Measurements from ENCODE around the gene PNCK.

PNCK gene

DNA sequence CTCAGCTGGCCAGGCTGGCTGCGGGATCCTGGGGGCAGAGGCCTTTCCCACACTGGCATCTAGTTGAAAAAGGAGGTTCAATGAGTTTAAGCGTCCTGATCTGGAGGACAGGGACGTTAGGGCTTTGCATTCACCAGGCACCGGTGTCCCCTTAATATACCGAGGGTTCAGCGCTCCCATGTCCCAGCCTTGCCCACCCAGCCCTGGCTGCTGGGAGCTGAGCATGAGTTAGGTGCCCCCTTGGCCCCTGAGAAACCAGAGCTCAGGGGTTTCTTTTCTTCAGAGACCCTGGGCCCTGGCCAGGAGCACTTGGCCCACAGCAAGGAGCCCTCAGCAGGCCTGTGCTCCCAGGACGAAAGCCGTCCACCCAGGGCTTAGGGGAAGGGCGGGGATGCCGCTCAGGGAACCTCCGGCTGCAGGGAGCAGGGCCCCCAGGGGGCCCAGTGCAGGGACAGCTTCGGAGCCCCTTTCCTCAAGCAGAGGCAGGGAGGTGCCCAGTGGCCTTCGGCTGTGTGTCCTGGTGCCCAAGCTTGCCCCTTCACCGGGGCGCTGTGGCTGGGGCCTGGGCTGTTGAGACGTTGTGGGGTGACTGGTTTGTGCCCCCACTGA, 47.5 kb downstream of the PNCK start:
- no peak for DNase-seq

DNA sequence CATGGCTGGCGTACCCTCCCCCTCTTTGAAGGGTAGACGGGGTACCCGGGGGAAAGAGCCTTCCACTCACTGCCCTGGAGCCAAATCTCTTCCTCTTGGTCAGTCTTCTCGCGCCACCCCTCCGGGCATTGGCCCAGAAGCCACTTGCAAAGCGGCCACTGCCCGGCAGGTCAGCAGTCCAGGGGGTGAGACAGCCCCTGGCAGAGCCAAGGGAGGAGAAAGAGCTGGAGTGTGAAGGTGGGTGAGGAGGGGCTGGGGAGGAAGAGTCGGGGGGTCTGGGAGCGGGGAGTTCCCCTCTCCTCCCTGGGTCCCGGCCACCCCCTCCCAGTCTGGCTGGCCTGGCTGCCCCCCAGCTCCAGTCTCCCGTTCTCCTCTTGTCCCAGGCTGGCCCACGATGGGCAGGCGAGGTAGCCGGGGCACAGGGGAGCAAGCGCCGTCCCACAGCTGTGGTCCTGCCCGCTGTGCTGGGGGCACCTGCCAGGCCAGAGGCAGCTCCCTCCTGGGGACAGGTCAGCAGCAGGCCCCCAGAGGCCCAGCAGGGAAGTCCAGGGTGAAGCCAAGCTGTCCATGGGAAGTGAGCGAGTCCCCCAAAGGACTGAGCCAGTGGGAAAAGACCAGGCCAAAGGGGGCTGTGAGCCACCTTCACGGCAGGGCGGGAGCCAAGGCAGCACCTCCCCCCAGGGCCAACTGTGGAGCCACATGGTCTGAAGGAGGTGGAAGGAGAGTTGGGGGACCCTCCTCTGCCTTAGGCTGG, 48.2 kb downstream of the PNCK start:
- DNase-seq = no peak

DNA sequence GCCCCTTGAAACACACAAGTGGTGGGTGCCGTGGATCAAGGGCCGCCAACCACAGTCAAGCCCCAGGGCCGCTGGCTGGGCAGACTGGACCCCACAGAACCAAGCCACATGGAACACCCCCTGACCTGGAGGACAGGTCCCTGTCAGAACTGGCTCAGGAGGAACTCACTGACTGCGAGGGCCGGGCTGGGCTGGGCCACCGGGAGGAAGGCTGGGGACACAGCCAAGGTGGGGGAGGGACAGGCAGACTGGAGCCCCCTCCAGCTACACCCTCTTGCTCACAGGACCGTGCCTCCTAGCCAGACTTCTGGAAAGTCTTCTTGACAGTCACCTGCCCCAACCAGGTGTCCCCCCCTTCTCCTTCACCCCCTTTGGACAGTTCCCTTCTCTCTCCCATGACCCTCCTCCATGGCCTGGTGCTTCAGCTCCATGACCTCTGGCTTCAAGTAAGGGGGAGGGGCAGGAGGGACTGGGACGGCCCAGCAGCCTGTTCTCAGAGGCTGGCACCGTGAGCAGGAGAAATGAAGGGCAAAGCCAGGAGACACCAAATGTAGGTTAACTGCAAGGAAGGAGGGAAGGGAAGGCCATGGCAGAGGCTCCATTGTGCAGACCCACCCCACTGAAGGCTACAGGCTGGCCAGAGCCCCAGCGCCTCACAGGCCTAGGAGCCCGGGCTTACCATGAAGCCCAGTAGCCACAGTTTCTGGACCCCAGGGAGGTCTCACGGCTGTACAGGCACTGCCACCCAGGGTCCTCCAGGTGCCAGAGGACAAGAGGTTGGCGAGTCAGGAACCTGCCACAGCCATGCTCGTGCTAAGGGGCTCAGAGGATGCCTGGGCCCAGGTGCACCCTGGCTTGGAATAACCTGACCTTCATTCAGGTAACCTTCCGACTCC, 49.2 kb downstream of the PNCK start:
- no peak for DNase-seq

DNA sequence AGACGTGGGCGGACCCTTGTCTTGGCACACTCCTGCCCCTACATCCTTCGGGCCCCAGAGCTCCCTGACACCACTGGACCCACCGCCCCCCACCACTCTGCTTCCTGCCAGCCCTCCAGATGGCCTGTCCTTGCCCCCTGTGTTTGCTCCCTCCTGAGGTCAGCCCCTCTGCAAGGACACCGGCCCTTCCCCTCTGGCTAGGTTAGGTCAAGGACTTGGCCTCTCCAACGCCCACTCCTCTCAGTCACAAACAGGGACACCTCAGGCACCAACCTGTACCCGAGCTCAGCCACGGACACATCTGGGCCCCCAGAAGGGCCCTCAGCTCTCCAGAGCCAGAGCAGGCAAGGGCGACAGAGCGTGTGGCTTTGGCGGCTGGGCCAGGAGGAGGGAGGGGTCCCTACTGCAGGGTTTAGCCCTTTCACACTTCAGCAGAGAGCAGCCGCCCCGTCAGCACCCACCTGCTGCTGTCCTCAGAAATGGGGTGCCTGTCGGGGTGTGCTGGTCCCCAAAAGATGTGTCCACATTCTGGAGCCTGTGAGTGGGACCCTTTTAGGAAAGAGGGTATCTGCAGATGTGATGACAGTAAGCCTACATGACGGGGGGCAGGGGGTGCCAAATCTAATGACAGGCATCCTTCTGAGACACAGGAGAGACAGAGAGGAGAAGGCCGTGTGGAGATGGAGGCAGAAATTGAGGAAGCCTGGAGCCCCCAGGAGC, 50.1 kb downstream of the PNCK start:
- no peak for DNase-seq

DNA sequence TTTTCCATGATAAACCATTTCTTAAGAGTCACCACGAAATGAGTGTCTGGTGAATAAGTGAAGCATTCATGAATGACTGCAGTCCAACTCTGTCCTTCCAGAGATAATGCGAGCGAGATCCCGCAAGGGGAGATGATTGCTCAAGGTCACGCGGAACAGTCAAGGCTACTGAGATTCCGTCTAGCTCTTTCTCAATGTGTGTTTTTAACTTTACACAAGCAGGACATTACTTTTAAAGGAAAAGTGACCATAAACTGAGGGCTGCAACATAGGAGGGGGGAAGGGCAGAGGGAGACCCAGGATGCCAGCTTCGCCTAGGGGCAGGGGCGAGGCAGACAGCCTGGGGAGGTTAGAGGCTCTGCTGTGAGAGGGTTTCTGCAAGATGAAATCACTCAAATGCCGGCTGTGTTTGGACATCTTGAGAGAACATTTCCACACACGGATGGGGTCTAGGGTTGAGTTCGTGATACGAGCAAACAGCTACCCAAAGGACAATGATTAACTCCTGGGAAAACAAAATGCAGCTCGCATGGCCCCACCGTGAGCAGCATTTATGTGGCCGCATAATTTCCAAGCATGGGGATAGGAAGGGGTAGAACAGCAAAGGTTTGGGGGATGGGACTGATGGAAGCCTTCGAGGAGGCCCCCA, 50.8 kb downstream of the PNCK start:
- no peak for DNase-seq

DNA sequence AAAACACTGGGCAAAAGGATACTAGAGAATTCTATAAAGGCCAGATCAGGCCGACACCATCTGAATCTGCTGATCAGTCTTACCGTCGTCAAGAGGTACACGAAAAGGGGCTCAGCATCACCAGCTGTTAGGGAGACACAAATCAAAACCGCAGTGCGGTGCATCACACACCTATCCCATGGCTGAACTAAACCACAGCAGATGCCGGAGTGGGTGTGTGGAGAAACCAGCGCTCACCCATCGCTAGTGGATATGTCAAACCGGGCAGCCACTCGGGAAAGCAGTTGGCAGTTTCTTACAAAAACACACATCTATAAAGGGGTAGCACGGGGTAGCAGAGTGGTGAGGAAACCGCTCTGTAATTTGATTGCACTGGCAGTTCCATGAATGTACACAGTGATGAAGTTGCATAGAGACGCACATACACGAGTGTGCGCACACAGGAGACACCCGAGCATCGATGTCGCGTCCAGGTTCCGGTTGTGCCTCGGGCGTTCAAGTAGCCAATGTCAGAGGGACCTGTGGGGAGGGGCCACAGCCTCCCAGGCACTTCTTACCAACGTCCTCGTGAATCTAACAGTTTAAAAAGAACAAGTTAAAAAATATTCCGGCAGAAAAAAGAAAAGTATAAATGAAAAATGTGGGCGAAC, 51.5 kb downstream of the PNCK start:
- no peak for DNase-seq

DNA sequence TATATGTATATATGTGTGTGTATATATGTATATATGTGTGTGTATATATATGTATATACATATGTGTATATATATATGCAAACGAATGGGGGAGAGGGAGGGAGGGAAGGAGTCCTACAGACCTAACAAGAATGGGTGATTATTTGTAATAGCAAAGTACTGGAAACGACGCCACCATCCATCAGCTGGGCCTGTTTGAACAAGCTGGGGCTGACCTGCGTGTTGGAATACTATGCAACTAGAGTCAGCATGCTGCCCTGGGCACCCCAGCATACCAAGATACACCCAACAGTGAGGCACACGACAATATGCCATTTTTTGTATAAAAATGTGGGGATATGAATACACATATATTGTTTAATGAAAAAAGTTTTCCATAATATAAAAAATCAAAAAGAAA, 53.0 kb downstream of the PNCK start:
- no peak for DNase-seq
